CD4-positive, CD25-positive, alpha-beta regulatory T cell (primary cell): ENCODE measurements around the gene RTN3. TPM values are rescaled to one million over a fixed set of nuclear protein-coding genes. Genes with fewer than 3 reads are reported as not detected.
"Not testable (repeated sequence)": the region's sequence is repeated elsewhere in the genome, so short reads cannot be mapped to it uniquely, and the experiment has no call there.

ENCODE experiments used
- ATAC-seq, 2 donors: fragments of 150-1000 bp; cut with Tn5 transposase; one replicate each; pipeline ENCODE4 v1.10.0; 2021; ENCODE audit warnings: low read depth in 2 of 2, moderate number of reproducible peaks in 2 of 2, moderate library complexity in 1 of 2
- DNase-seq, 3 donors: peaks; one replicate each; pipeline versions ENCODE4 v3.0.0 to v3.0.0-alpha.2; 2012 to 2022; ENCODE audit warnings: mixed read lengths in 1 of 3
- H3K27ac ChIP-seq: one replicate; pipeline ENCODE4 v1.7.0; 2013; ENCODE audit warnings: mild to moderate bottlenecking, low read length; ENCODE audit not compliant: insufficient read depth, poor library complexity, severe bottlenecking
- H3K27me3 ChIP-seq: one replicate; pipeline ENCODE4 v1.7.0; 2013; ENCODE audit warnings: low read length; ENCODE audit not compliant: control insufficient read depth, insufficient read depth
- H3K36me3 ChIP-seq: one replicate; pipeline ENCODE4 v1.7.0; 2013; ENCODE audit warnings: mild to moderate bottlenecking, low read length, moderate library complexity; ENCODE audit not compliant: control insufficient read depth, insufficient read depth
- H3K4me1 ChIP-seq: 2 replicates; pipeline ENCODE4 v1.7.0; 2013; ENCODE audit warnings: mild to moderate bottlenecking, low read length; ENCODE audit not compliant: insufficient read depth, control insufficient read depth, poor library complexity, severe bottlenecking
- H3K4me3 ChIP-seq: one replicate; pipeline ENCODE4 v1.7.0; 2013; ENCODE audit warnings: low read depth, mild to moderate bottlenecking, low read length, moderate library complexity
- H3K9me3 ChIP-seq, 2 experiments: 1 replicate in 1 of 2; 2 replicates in 1 of 2; pipeline ENCODE4 v1.7.0; 2013; ENCODE audit warnings: low read length in 2 of 2, mild to moderate bottlenecking in 1 of 2, moderate library complexity in 1 of 2; ENCODE audit not compliant: control insufficient read depth in 2 of 2
- H3K27ac Mint-ChIP-seq, 3 donors: one replicate each; pipeline ENCODE4 v1.8.0; 2020 to 2022; ENCODE audit warnings: mild to moderate bottlenecking in 3 of 3, mixed read lengths in 3 of 3, moderate library complexity in 2 of 3
- H3K27me3 Mint-ChIP-seq: one replicate; pipeline ENCODE4 v1.8.0; 2022; ENCODE audit warnings: mild to moderate bottlenecking, mixed read lengths
- H3K36me3 Mint-ChIP-seq: one replicate; pipeline ENCODE4 v1.8.0; 2020; ENCODE audit warnings: mixed read lengths
- H3K4me1 Mint-ChIP-seq, 4 donors: one replicate each; pipeline ENCODE4 v1.8.0; 2020 to 2022; ENCODE audit warnings: mixed read lengths in 4 of 4, mild to moderate bottlenecking in 1 of 4
- H3K4me3 Mint-ChIP-seq, 4 donors: one replicate each; pipeline ENCODE4 v1.8.0; 2020 to 2022; ENCODE audit warnings: mild to moderate bottlenecking in 4 of 4, mixed read lengths in 4 of 4, moderate library complexity in 3 of 4
- H3K9me3 Mint-ChIP-seq, 7 donors: one replicate each; pipeline ENCODE4 v1.8.0; 2020 to 2022; ENCODE audit warnings: mixed read lengths in 7 of 7, mild to moderate bottlenecking in 3 of 7, moderate library complexity in 2 of 7
- polyA plus RNA-seq, 4 donors: library from polyadenylated mRNA; unstranded; fragments of 300-500 nt; fragmentation: Illumina TruSeq; gene quantifications; one replicate each; pipeline ENCODE4 v1.2.3, GENCODE V29; 2021
- total RNA-seq: library from RNA; stranded (reverse); gene quantifications from one replicate; pipeline ENCODE4 v1.2.3, GENCODE V29; 2022

The RTN3 gene
- total and polyA plus RNA-seq, 5 donors from 2014 or later, result 33.2 to 63.6 (median 47.2) TPM

GRCh38 chr11:63767565-63768236 lies 86.4 kb downstream of the RTN3 start:
- no peak overlapping the region for H3K27ac ChIP-seq
- DNase-seq (peak; percentile 35 to 70 (median 39)), ATAC-seq (peak in 1 of 2 donors; percentile 23)
- peak overlapping the region; percentile 79 for H3K4me3 ChIP-seq
- H3K4me1 ChIP-seq, result peaks cover 17% of the 10 kb centered on the region
- Mint-ChIP-seq H3K27me3 (peaks cover 35% of the 10 kb centered on the region), H3K4me1 (peaks cover 0 to 17% (median 8%) of the 10 kb centered on the region in 4 donors), H3K4me3 (peak overlapping the region; percentile 88 to 100 (median 95)), H3K9me3 (peaks cover 0 to 3% (median 0%) of the 10 kb centered on the region in 7 donors), H3K36me3 (no peaks in the 10 kb centered on the region), H3K27ac (peak overlapping the region; percentile 86 to 96 (median 91))
- no peaks in the 10 kb centered on the region for H3K36me3 ChIP-seq
- peaks cover 5% of the 10 kb centered on the region for H3K27me3 ChIP-seq
- H3K9me3 ChIP-seq, result no peaks in the 10 kb centered on the region

GRCh38 chr11:63768237-63769041 lies 87.1 kb downstream of the RTN3 start, which contains the start of gene ZFTA:
Gene ZFTA (minus strand): TSS chr11:63768775. CDS start chr11:63768622, 153 bp downstream.
- Mint-ChIP-seq H3K27ac (peak within 1 kb of the TSS; percentile 86 to 96 (median 91)), H3K27me3 (peaks cover 39% of the 10 kb centered on the region), H3K36me3 (no peaks in the 10 kb centered on the region), H3K9me3 (peaks cover 0 to 3% (median 0%) of the 10 kb centered on the region in 7 donors), H3K4me1 (peaks cover 0 to 17% (median 8%) of the 10 kb centered on the region in 4 donors), H3K4me3 (peak within 1 kb of the TSS; percentile 88 to 100 (median 95))
- H3K27me3 ChIP-seq, result peaks cover 5% of the 10 kb centered on the region
- H3K9me3 ChIP-seq, result no peaks in the 10 kb centered on the region
- ATAC-seq (peak; percentile 63 to 70), DNase-seq (peak; percentile 42 to 57 (median 51))
- no peak within 1 kb of the TSS for H3K27ac ChIP-seq
- peaks cover 17% of the 10 kb centered on the region for H3K4me1 ChIP-seq
- no peaks in the 10 kb centered on the region for H3K36me3 ChIP-seq
- H3K4me3 ChIP-seq, result peak within 1 kb of the TSS; percentile 79

GRCh38 chr11:63769042-63769713 lies 87.9 kb downstream of the RTN3 start:
- H3K4me3 Mint-ChIP-seq, result no peak overlapping the region
- Histone ChIP-seq H3K9me3 (no peaks in the 10 kb centered on the region), H3K27me3 (peaks cover 5% of the 10 kb centered on the region), H3K4me3 (no peak overlapping the region), H3K4me1 (peaks cover 17% of the 10 kb centered on the region), H3K27ac (no peak overlapping the region), H3K36me3 (no peaks in the 10 kb centered on the region)
- H3K36me3 Mint-ChIP-seq, result no peaks in the 10 kb centered on the region
- H3K9me3 Mint-ChIP-seq, result peaks cover 0 to 3% (median 0%) of the 10 kb centered on the region in 7 donors
- peaks cover 0 to 17% (median 8%) of the 10 kb centered on the region in 4 donors for H3K4me1 Mint-ChIP-seq
- no peak overlapping the region for H3K27ac Mint-ChIP-seq
- H3K27me3 Mint-ChIP-seq, result peaks cover 47% of the 10 kb centered on the region
- DNase-seq (peak in 2 of 3 donors; percentile 17 to 19), ATAC-seq (peak in 1 of 2 donors; percentile 13)

GRCh38 chr11:63769714-63770455 lies 88.6 kb downstream of the RTN3 start:
- no peaks in the 10 kb centered on the region for H3K36me3 ChIP-seq
- Mint-ChIP-seq H3K4me3 (peak overlapping the region; percentile 72 to 87 (median 74)), H3K27ac (no peak overlapping the region), H3K9me3 (peaks cover 0 to 3% (median 0%) of the 10 kb centered on the region in 7 donors), H3K4me1 (peaks cover 0 to 17% (median 8%) of the 10 kb centered on the region in 4 donors), H3K36me3 (no peaks in the 10 kb centered on the region), H3K27me3 (peaks cover 48% of the 10 kb centered on the region)
- H3K27me3 ChIP-seq, result peaks cover 5% of the 10 kb centered on the region
- ATAC-seq (no peak), DNase-seq (no peak)
- no peak overlapping the region for H3K27ac ChIP-seq
- peaks cover 17% of the 10 kb centered on the region for H3K4me1 ChIP-seq
- H3K9me3 ChIP-seq, result no peaks in the 10 kb centered on the region
- no peak overlapping the region for H3K4me3 ChIP-seq

- peaks cover 5% of the 10 kb centered on the region for H3K27me3 ChIP-seq
- no peaks in the 10 kb centered on the region for H3K9me3 ChIP-seq
- H3K4me3 ChIP-seq, result no peak overlapping the region
- no peak overlapping the region for H3K27ac ChIP-seq
- Mint-ChIP-seq H3K36me3 (no peaks in the 10 kb centered on the region), H3K27me3 (peaks cover 48% of the 10 kb centered on the region), H3K4me1 (peaks cover 0 to 17% (median 8%) of the 10 kb centered on the region in 4 donors), H3K4me3 (peak overlapping the region in 2 of 4 donors; percentile 73 to 79), H3K27ac (no peak overlapping the region), H3K9me3 (peaks cover 0 to 3% (median 0%) of the 10 kb centered on the region in 7 donors)
- no peak for ATAC-seq
- peaks cover 17% of the 10 kb centered on the region for H3K4me1 ChIP-seq
- H3K36me3 ChIP-seq, result no peaks in the 10 kb centered on the region
- DNase-seq, result no peak
These were observed 89.5 kb downstream of the RTN3 start for GRCh38 chr11:63770763-63771162.

- Mint-ChIP-seq H3K27me3 (peaks cover 48% of the 10 kb centered on the region), H3K4me1 (peaks cover 0 to 14% (median 8%) of the 10 kb centered on the region in 4 donors), H3K4me3 (peak overlapping the region in 2 of 4 donors; percentile 41 to 47)
- H3K27ac Mint-ChIP-seq, H3K27ac ChIP-seq, H3K9me3 Mint-ChIP-seq, H3K36me3 Mint-ChIP-seq, DNase-seq, H3K9me3 ChIP-seq, H3K36me3 ChIP-seq, ATAC-seq, H3K27me3 ChIP-seq, H3K4me3 ChIP-seq: not testable (repeated sequence)
- peaks cover 17% of the 10 kb centered on the region for H3K4me1 ChIP-seq
These were observed 90.5 kb downstream of the RTN3 start for GRCh38 chr11:63771741-63772318.
